GOT3 (cell line): ENCODE results near the gene GADD45A.
"Not testable (repeated sequence)": the region's sequence is repeated elsewhere in the genome, so short reads cannot be mapped to it uniquely, and the experiment has no call there.

Experiments used
- DNase-seq: peaks from one replicate; lab custom pipeline; 2025; ENCODE audit warnings: mixed read lengths; lab: John Stamatoyannopoulos, UW

GADD45A gene

GRCh38 chr1:67721650-67722291 is 36.8 kb downstream of the GADD45A start:
- no peak for DNase-seq

DNA sequence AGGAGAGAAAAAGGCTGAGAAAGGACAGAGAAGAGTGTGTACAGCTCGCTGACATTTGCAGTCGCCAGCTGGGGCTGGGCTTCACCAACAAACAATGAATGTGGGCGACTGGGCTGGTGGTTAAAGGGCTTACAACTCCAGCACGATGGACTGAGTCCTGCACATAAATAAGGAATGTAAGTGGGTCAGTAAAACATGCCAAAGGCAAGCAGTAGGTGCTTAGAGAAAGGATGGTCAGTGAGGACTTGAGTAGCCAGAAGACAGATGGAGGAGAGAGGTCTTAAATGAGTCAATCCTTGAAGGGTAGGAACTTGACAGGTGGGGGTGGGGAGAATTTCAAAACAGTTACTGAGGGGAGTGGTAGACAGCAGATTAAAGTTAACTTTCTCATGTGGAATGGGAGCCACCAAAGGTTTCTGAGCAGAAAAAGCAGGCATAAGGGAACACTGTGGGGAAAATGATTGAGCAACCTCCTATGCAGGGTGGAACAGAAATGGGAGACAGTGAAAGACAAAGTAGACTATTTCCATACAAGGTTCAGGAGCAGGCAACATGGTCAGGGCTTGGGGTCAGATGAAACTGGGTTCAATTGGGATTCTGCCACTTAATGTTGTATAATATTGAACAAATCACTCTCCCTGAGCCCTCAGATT is 37.4 kb downstream of the GADD45A start:
- DNase-seq: no peak

DNA sequence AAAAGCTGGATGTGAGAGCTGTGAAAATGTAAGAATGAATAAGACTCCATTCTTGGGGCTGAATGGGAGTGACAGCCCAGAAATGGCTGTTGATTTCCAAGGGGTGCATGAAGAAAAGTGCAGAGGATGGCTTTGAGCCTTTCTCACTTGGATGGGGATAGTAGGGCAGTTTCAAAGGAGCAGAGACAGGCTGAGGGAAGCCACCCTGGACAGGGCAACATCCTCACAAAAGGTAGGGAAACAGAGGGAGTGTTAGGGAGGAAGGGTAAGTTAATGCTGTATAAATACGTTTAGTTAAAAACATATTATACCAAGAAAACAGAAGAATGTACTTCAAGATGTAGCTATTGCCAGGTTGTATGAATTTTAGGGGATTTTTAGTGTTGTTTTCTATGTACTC is 38.1 kb downstream of the GADD45A start:
- no peak for DNase-seq

- DNase-seq: no peak
These were observed 38.6 kb downstream of the GADD45A start for GRCh38 chr1:67723620-67724019.

DNA sequence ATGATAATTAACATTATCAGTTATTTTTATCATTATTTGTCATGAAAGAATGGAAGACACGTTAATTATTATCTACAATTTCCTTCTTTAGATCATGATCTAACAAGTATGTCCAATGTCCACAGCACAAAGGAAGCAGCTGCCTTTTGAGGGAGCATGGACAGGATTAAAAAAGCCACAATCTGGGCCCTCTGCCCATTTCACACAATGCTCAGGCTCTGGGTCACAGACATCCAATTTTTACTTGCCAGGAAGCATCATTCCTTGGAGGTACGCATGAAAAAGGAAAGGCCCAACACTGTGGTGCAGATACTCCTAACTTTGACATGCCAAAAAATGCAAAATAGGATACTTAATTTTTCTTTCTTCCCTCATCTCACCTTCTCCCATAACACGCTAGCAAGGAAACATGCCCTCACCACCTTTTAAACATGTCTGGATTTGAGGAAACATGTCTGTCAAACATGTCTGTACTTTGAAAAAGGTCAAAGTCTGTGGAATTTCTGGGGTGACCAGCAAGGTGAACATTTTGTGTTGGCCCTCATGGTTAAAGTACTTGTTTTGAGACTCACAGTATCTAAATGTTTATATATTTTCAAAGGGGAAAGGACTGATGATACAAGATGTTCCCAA is 40.0 kb downstream of the GADD45A start:
- DNase-seq: no peak

DNA sequence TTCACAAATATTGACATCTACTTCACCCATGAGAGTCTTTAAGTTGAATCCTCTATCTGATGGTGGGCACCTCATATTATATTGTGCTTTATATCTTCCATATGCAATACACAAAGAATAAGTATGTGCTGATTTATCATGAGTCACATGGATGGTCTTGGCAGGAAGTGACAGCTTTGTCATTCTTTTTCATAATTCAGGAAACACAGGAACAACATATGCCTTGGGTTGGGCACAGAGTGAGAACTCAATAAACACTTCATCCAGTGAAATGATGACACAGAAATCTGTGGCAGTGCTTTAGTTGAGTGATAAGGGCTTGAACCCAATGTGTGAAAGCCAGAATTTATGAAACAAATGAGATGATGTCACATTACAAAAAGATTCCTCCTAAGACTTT is 41.2 kb downstream of the GADD45A start:
- no peak for DNase-seq

- no peak for DNase-seq
These were observed 44.9 kb downstream of the GADD45A start for GRCh38 chr1:67729872-67730271.

- not testable (repeated sequence) for DNase-seq
These were observed 45.3 kb downstream of the GADD45A start for GRCh38 chr1:67730312-67730711.

- no peak for DNase-seq
These were observed 46.3 kb downstream of the GADD45A start for GRCh38 chr1:67731322-67731721.

DNA sequence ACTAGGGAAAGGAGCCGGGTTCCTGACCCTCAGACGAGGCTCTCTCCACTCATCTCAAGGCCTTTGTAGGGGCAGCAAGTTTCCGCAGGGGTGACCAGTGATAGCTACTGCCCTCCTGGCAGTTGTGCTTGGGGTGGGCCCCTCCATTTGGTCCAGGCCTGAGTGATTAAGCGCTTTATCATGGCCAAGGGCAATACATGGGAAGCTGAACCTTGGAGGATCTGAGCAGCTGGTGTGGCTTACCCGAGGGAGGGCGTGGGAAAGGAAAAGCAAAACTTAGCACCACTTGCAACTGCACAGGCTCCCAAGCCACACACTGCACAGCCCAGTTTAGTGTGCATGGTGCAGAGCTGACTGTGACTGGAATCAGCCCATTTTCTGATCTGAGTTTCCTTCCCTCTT is 47.8 kb downstream of the GADD45A start:
- DNase-seq: no peak

- no peak for DNase-seq
These were observed 48.8 kb downstream of the GADD45A start for GRCh38 chr1:67733681-67734322.

GRCh38 chr1:67734323-67734690 is 49.3 kb downstream of the GADD45A start:
- no peak for DNase-seq

- no peak for DNase-seq
These were observed 50.2 kb downstream of the GADD45A start for GRCh38 chr1:67735206-67735605.

GRCh38 chr1:67735806-67736627 is 51.0 kb downstream of the GADD45A start:
- no peak for DNase-seq

- no peak for DNase-seq
These were observed 51.7 kb downstream of the GADD45A start for GRCh38 chr1:67736750-67737149.

DNA sequence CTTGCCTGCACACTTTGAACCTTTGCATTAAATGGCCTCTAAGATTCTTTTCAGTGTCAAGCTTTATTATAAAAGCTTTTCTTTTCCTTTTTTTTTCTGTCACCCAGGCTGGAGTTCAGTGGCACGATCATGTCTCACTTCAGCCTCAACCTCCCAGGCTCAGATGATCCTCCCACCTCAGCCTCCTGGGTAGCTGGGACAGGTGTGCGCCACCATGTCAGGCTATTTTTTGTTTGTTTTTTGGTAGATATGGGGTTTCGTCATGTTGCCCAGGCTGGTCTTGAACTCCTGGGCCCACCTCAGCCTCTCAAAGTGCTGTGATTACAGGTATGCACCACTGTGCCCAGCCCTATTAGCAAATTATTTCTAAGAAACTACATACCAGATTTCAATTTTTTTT is 52.9 kb downstream of the GADD45A start:
- DNase-seq: no peak
